ENCODE data around the gene F9. TPM values are rescaled to one million over a fixed set of nuclear protein-coding genes. Genes with fewer than 3 reads are reported as not detected.

F9 gene
- total RNA-seq, 1 donor from 2014 or later, result not detected

- Mint-ChIP-seq H3K4me3 (peak overlapping the region; percentile 16), H3K27me3 (no peaks in the 10 kb centered on the region), H3K9me3 (no peaks in the 10 kb centered on the region), H3K36me3 (ENCODE audit: low read depth) (no peaks in the 10 kb centered on the region), H3K4me1 (peaks cover 23% of the 10 kb centered on the region), H3K27ac (peak overlapping the region; percentile 18)
- DNase-seq (no peak), ATAC-seq (ENCODE audit: low read depth) (no peak)
- no peak for TF ChIP-seq CTCF (IDR thresholded peaks at IDR 0.05)
- ChIA-PET CTCF (no interaction called here), POLR2A (interaction anchor here (0.6 kb wide), 1 partner anchor 378 kb away, joined by 4 read pairs; no protein-coding TSS in a partner anchor)
- intact Hi-C loops (cut with micrococcal nuclease), result loop anchor here (5.0 to 10.0 kb wide), 2 partner anchors 360 to 377 kb away; partner anchors contain the start of gene ATP11C
Measured at GRCh38 chrX:139554991-139555675, 24.6 kb downstream of the F9 start.

- intact Hi-C loops (cut with micrococcal nuclease), result loop anchor here (2.0 to 10.0 kb wide), 2 partner anchors 365 to 433 kb away; no protein-coding TSS in a partner anchor
- no peak for DNase-seq
Measured at GRCh38 chrX:139559383-139560042, 29.0 kb downstream of the F9 start.

GRCh38 chrX:139560221-139560620 lies 29.7 kb downstream of the F9 start:
- Mint-ChIP-seq H3K27me3 (no peaks in the 10 kb centered on the region), H3K4me1 (no peaks in the 10 kb centered on the region), H3K36me3 (ENCODE audit: low read depth) (no peaks in the 10 kb centered on the region), H3K9me3 (no peaks in the 10 kb centered on the region), H3K4me3 (no peak overlapping the region), H3K27ac (no peak overlapping the region)
- no peak for TF ChIP-seq CTCF (IDR thresholded peaks at IDR 0.05)
- DNase-seq (no peak), ATAC-seq (ENCODE audit: low read depth) (no peak)
- ChIA-PET CTCF (interaction anchor here (1.8 kb wide), 1 partner anchor 784 kb away, joined by 5 read pairs; no protein-coding TSS in a partner anchor), POLR2A (no interaction called here)
- intact Hi-C loops (cut with micrococcal nuclease), result no loop called here

More at GRCh38 chrX:139559383-139560042, 29.0 kb downstream of the F9 start:
- no peak for ATAC-seq (ENCODE audit: low read depth)
- Mint-ChIP-seq H3K36me3 (ENCODE audit: low read depth) (no peaks in the 10 kb centered on the region), H3K4me1 (peaks cover 6% of the 10 kb centered on the region), H3K4me3 (no peak overlapping the region), H3K27ac (no peak overlapping the region), H3K9me3 (no peaks in the 10 kb centered on the region), H3K27me3 (no peaks in the 10 kb centered on the region)
- ChIA-PET POLR2A (no interaction called here), CTCF (interaction anchor here (1.1 to 1.8 kb wide), 2 partner anchors 43 to 783 kb away, joined by 3 to 5 read pairs; no protein-coding TSS in a partner anchor)
- TF ChIP-seq CTCF (IDR thresholded peaks at IDR 0.05), result no peak

GRCh38 chrX:139563251-139563650 lies 32.7 kb downstream of the F9 start:
- Mint-ChIP-seq H3K27me3 (no peaks in the 10 kb centered on the region), H3K4me1 (no peaks in the 10 kb centered on the region), H3K9me3 (no peaks in the 10 kb centered on the region), H3K27ac (no peak overlapping the region), H3K36me3 (ENCODE audit: low read depth) (no peaks in the 10 kb centered on the region), H3K4me3 (no peak overlapping the region)
- ATAC-seq (ENCODE audit: low read depth) (no peak), DNase-seq (no peak)
- CTCF ChIA-PET, result no interaction called here
- no peak for TF ChIP-seq CTCF (IDR thresholded peaks at IDR 0.05)
- intact Hi-C loops (cut with micrococcal nuclease), result no loop called here
- POLR2A ChIA-PET, result no interaction called here

- no peaks in the 10 kb centered on the region for H3K9me3 Mint-ChIP-seq
- no peaks in the 10 kb centered on the region for H3K4me1 Mint-ChIP-seq
- ATAC-seq (ENCODE audit: low read depth) (no peak), DNase-seq (no peak)
- intact Hi-C loops (cut with micrococcal nuclease), result no loop called here
- H3K4me3 Mint-ChIP-seq, result no peak overlapping the region
- H3K27me3 Mint-ChIP-seq, result no peaks in the 10 kb centered on the region
- ChIA-PET POLR2A (no interaction called here), CTCF (interaction anchor here (0.6 kb wide), 1 partner anchor 828 kb away, joined by 3 read pairs; no protein-coding TSS in a partner anchor)
- no peak for TF ChIP-seq CTCF (IDR thresholded peaks at IDR 0.05)
- no peak overlapping the region for H3K27ac Mint-ChIP-seq
- H3K36me3 Mint-ChIP-seq (ENCODE audit: low read depth), result no peaks in the 10 kb centered on the region
Measured at GRCh38 chrX:139566981-139567380, 36.4 kb downstream of the F9 start.
